Measurements from ENCODE around the gene ORAI3. TPM values are rescaled to one million over a fixed set of nuclear protein-coding genes. Genes with fewer than 3 reads are reported as not detected.

Gene ORAI3
- total and polyA plus RNA-seq, 2 of the 13 experiments (the other 11 are each of a cell fraction or from before 2014, with no cell fraction given): 11.4 to 32.0 TPM

DNA sequence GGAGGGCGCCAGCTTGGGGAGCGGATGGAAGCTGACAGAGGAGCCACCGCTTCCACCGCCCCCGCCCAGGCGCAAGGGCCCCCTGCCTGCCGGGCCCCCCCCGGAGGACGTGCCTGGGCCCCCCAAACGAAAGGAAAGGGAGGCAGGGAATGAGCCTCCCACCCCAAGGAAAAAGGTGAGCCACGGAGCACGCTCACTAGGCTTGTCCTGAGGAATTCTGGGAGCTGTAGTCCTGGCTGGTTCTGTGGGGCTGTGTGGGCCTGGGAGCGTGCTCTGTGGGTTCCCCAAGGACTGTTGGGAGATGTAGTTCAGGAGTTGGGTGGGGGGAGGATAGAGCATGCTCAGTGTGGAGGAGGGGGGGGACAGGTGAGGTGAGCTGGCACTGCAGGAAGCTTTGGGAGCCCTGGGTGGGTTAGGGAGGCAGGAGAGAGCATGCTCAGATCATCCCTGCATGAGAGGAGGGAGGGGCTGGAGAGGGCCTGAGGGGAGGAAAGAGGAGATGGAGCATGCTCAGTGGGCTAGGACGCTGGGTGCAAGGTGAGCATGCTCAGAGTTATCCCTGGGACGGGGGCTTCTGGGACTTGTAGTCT, 21.0 kb upstream of the ORAI3 start (continued):
- TF ChIP-seq ZFP91 (CRISPR knock-in tag; IDR thresholded peaks at IDR 0.05; ENCODE audit: borderline replicate concordance): peak; percentile 46; the same call in 1 of the 2 replicates
- TF ChIP-seq SAP130 (CRISPR knock-in tag; IDR thresholded peaks at IDR 0.05; ENCODE audit: low read depth): no peak
- TF ChIP-seq CREM (IDR thresholded peaks at IDR 0.05): peak; percentile 89
- no peak for TF ChIP-seq CREM (CRISPR knock-in tag; IDR thresholded peaks at IDR 0.05)
- TF ChIP-seq SMYD3 (CRISPR knock-in tag; IDR thresholded peaks at IDR 0.05): no peak
- TF ChIP-seq ARID3A (IDR thresholded peaks at IDR 0.05; ENCODE audit: low read depth, low read length): no peak
- TF ChIP-seq RBFOX2 (IDR thresholded peaks at IDR 0.05; ENCODE audit: low read depth, low read length): no peak
- no peak for TF ChIP-seq ZC3H13 (CRISPR knock-in tag; IDR thresholded peaks at IDR 0.05)
- TF ChIP-seq ZNF337 (CRISPR knock-in tag; IDR thresholded peaks at IDR 0.05; ENCODE audit: borderline replicate concordance, low read depth): no peak
- no peak for TF ChIP-seq GABPA (IDR thresholded peaks at IDR 0.05; ENCODE audit: low read depth, low read length)
- peak; percentile 62 for TF ChIP-seq GABPA (CRISPR knock-in tag; IDR thresholded peaks at IDR 0.05; ENCODE audit: low read depth)
- 0 out of 2 replicates have a peak, but pooled peaks have one; percentile 29 for TF ChIP-seq FOXC1 (CRISPR knock-in tag; IDR thresholded peaks at IDR 0.05; ENCODE audit: borderline replicate concordance)
- TF ChIP-seq, protein P1, sequence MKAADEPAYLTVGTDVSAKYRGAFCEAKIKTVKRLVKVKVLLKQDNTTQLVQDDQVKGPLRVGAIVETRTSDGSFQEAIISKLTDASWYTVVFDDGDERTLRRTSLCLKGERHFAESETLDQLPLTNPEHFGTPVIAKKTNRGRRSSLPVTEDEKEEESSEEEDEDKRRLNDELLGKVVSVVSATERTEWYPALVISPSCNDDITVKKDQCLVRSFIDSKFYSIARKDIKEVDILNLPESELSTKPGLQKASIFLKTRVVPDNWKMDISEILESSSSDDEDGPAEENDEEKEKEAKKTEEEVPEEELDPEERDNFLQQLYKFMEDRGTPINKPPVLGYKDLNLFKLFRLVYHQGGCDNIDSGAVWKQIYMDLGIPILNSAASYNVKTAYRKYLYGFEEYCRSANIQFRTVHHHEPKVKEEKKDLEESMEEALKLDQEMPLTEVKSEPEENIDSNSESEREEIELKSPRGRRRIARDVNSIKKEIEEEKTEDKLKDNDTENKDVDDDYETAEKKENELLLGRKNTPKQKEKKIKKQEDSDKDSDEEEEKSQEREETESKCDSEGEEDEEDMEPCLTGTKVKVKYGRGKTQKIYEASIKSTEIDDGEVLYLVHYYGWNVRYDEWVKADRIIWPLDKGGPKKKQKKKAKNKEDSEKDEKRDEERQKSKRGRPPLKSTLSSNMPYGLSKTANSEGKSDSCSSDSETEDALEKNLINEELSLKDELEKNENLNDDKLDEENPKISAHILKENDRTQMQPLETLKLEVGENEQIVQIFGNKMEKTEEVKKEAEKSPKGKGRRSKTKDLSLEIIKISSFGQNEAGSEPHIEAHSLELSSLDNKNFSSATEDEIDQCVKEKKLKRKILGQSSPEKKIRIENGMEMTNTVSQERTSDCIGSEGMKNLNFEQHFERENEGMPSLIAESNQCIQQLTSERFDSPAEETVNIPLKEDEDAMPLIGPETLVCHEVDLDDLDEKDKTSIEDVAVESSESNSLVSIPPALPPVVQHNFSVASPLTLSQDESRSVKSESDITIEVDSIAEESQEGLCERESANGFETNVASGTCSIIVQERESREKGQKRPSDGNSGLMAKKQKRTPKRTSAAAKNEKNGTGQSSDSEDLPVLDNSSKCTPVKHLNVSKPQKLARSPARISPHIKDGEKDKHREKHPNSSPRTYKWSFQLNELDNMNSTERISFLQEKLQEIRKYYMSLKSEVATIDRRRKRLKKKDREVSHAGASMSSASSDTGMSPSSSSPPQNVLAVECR (CRISPR knock-in tag; IDR thresholded peaks at IDR 0.05; ENCODE audit: borderline replicate concordance): peak; percentile 41; the same call in 1 of the 2 replicates
- no peak for TF ChIP-seq ZNF256 (CRISPR knock-in tag; conservative IDR thresholded peaks at IDR 0.05)
- TF ChIP-seq U2AF2 (IDR thresholded peaks at IDR 0.05; ENCODE audit: low read depth, low read length): no peak
- TF ChIP-seq, protein P2, sequence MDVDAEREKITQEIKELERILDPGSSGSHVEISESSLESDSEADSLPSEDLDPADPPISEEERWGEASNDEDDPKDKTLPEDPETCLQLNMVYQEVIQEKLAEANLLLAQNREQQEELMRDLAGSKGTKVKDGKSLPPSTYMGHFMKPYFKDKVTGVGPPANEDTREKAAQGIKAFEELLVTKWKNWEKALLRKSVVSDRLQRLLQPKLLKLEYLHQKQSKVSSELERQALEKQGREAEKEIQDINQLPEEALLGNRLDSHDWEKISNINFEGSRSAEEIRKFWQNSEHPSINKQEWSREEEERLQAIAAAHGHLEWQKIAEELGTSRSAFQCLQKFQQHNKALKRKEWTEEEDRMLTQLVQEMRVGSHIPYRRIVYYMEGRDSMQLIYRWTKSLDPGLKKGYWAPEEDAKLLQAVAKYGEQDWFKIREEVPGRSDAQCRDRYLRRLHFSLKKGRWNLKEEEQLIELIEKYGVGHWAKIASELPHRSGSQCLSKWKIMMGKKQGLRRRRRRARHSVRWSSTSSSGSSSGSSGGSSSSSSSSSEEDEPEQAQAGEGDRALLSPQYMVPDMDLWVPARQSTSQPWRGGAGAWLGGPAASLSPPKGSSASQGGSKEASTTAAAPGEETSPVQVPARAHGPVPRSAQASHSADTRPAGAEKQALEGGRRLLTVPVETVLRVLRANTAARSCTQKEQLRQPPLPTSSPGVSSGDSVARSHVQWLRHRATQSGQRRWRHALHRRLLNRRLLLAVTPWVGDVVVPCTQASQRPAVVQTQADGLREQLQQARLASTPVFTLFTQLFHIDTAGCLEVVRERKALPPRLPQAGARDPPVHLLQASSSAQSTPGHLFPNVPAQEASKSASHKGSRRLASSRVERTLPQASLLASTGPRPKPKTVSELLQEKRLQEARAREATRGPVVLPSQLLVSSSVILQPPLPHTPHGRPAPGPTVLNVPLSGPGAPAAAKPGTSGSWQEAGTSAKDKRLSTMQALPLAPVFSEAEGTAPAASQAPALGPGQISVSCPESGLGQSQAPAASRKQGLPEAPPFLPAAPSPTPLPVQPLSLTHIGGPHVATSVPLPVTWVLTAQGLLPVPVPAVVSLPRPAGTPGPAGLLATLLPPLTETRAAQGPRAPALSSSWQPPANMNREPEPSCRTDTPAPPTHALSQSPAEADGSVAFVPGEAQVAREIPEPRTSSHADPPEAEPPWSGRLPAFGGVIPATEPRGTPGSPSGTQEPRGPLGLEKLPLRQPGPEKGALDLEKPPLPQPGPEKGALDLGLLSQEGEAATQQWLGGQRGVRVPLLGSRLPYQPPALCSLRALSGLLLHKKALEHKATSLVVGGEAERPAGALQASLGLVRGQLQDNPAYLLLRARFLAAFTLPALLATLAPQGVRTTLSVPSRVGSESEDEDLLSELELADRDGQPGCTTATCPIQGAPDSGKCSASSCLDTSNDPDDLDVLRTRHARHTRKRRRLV (CRISPR knock-in tag; IDR thresholded peaks at IDR 0.05): no peak
- no peak for TF ChIP-seq ZNF138 (CRISPR knock-in tag; IDR thresholded peaks at IDR 0.05; ENCODE audit: low read depth)
